Endometrium (tissue), 2 donors: ENCODE measurements around the gene ZNF574.
"Not testable (repeated sequence)": the region's sequence is repeated elsewhere in the genome, so short reads cannot be mapped to it uniquely, and the experiment has no call there.

ENCODE experiments used
- FAIRE-seq: peaks from 2 replicates; lab custom pipeline; 2012; peaks lifted over from hg19 to GRCh38; lab: Jason Lieb, UNC
- donor health status: control.
- donor health status: control.

The ZNF574 gene

GRCh38 chr19:42075616-42076379 is at the start of gene ZNF574:
Gene ZNF574 (plus strand): TSS chr19:42076166. CDS start chr19:42078607, 2,441 bp downstream.
- peak; percentile 100 for FAIRE-seq

GRCh38 chr19:42028304-42029216 is 47.4 kb upstream of the ZNF574 start:
- FAIRE-seq: no peak

GRCh38 chr19:42030645-42031440 is 45.1 kb upstream of the ZNF574 start:
- no peak for FAIRE-seq

- no peak for FAIRE-seq
Measured at GRCh38 chr19:42032431-42032830, 43.5 kb upstream of the ZNF574 start.

GRCh38 chr19:42033413-42033812 is 42.6 kb upstream of the ZNF574 start:
- FAIRE-seq: no peak

GRCh38 chr19:42034640-42035391 is 41.1 kb upstream of the ZNF574 start:
- not testable (repeated sequence) for FAIRE-seq

- FAIRE-seq: no peak
Measured at GRCh38 chr19:42037649-42038048, 38.3 kb upstream of the ZNF574 start.

GRCh38 chr19:42038666-42039065 is 37.3 kb upstream of the ZNF574 start:
- no peak for FAIRE-seq

GRCh38 chr19:42040031-42040430 is 35.9 kb upstream of the ZNF574 start:
- FAIRE-seq: no peak

GRCh38 chr19:42040491-42040890 is 35.5 kb upstream of the ZNF574 start:
- not testable (repeated sequence) for FAIRE-seq

GRCh38 chr19:42042455-42043170 is 33.4 kb upstream of the ZNF574 start:
- FAIRE-seq: no peak

- no peak for FAIRE-seq
Measured at GRCh38 chr19:42045575-42045974, 30.4 kb upstream of the ZNF574 start.

GRCh38 chr19:42048992-42049391 is 27.0 kb upstream of the ZNF574 start:
- no peak for FAIRE-seq

- FAIRE-seq: no peak
Measured at GRCh38 chr19:42051166-42052115, 24.5 kb upstream of the ZNF574 start.

GRCh38 chr19:42052241-42052863 is 23.6 kb upstream of the ZNF574 start:
- no peak for FAIRE-seq

- no peak for FAIRE-seq
Measured at GRCh38 chr19:42053037-42053935, 22.7 kb upstream of the ZNF574 start.

GRCh38 chr19:42054205-42054604 is 21.8 kb upstream of the ZNF574 start:
- no peak for FAIRE-seq

- no peak for FAIRE-seq
Measured at GRCh38 chr19:42057846-42058245, 18.1 kb upstream of the ZNF574 start.
